Measurements from ENCODE around the gene KIF5C.

KIF5C gene

DNA sequence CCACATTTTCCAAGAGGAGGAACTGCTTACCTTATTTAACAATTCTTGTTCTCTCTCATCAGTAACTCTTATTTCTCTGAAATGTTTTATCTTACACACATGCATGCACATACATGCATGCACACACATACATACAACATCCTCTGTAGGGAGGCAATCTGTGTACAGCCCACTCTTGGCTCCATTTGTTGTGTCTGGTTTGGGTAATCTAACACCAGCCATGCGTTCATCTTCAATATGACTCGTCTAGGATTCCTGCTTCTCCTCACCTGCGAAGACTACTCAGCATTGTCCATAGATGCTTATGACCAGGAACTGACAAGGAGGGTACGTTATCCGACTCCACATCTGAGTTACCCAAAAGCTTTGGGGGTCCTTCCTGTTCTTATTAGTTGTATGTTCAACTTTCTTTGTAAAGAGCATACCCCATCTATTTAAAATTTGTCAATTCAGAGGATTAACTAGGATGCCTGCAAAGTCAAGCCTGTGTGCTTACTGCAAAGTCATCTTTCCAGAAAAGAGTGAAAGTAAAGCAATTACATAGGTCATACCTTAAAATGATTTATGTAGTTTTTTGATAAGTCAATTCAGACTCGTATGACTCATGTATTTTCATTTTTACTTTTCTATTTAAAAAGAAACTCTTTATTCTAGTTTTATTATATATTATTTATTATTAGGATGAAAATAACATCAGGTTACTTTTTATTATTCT is 181.7 kb downstream of the KIF5C start:
- DNase-seq = no peak

DNA sequence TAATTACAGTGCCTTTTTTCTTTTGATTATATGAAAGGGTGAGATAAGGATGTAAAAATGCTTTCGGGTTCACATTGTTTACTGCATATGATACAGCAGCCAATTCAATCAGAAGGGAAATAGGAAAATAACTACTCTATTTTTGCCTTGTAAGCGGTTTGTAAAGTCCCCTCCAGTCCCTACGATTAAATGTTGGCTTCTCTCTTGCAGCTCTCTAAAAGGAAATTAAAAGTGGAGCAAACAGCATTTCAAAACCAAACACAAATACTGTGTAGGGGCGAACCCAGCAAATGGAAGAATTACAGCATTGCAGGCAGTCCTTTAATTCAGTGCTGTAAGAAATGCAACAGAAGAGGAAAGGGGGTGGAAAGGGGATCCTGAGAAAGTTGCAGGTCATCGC is 182.4 kb downstream of the KIF5C start:
- DNase-seq = no peak

DNA sequence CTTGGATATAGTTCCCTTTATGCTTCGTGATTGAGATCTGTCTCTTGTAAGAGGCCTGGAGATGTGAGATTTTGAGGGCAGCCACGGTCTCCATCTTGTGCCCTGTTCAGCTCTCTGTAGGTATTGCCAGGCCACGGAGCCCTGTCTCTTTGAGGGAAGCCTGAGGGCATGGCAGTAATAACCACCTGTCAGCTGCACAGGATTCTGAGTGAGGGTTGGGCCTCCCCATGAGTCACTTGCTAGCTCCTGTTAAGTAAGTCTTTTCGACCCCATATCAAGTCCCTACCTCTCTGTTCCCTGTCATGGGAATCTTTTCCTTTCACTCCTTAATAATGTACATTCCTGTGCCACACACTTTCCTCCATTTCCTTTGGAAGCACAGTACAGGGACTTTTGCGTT is 183.9 kb downstream of the KIF5C start:
- no peak for DNase-seq

DNA sequence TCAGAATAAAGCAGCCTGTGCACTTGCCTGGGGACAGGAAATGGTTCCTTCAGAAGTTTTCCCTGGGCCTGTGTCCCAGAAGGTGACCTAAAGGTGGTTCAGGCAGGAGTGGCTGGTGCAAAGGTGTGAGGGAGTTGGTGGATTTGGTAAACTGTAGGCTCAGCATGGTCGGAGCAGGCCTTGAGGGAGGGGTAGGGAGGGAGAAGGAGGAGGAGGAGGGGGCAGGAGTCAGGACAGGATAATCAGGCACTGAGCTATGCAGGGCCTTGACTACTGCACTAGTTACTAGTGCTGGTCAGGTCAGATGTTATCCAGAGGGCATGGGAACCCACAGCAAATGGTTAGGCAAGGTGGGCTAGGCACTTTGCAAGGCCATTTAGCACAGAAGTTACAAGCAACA is 184.8 kb downstream of the KIF5C start:
- no peak for DNase-seq

DNA sequence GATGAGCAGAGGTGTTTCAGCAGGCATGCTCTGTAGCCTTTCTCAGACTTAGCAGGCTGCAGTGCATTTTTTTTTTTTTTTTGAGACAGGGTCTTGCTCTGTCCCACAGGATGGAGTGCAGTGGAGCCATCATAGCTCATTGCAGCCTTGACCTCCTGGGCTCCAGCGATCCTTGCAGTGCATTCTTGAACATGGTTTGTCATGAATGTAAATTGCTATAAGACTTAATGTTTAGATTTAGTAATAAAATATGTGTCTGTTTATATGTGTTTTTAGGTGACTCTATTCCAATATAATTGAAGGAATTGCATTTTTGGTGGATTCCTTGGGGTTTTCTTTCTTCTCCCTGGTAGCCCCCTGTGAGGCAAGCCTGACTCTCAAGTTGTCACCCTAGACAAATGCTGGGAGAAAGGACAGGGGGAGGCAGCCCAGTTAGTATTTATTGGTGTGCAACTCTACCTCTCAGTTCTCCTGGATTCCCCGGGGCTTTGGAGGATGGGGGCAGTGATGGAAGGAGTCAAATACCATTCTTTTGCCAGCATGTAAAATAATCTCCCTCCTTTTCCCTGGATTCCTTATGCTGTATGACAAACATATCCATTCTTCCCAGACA is 186.2 kb downstream of the KIF5C start:
- no peak for DNase-seq

DNA sequence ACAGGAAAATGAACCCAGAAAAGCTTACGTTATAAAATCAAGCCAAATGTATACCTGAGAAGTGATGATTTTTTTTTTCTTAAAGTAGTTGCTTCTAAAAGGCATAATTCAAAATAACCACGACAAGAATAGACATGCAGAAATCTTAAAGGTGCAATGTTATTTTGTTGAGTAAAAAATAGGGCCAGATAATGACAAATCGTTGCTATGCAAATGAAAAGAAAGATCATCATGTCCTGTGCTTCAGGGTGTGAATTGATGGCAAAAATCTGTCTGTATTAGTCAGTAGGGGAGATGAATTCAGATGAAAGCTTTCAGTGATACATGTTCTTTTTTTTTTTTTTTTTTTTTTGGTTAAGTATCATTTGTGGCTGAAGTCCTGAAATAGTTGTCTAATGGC is 187.5 kb downstream of the KIF5C start:
- no peak for DNase-seq

DNA sequence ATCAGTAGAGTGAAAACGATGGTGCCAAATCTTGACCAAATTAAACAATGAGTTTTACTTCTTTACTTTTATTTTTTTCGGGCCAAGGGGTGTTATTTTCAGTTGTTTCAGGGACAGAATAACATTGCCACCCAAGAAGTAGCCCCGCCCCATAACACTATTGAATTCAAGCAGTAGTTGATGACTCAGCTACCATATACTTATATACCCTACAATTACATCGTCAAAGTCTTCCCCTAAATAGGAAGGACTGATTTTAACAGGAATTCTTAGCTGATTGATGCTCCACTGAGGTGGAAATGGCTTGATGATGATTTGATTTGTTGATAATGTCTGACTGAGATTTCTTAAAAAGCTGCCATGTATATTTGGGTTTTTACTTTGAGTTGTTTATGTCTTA is 188.2 kb downstream of the KIF5C start:
- DNase-seq = no peak

DNA sequence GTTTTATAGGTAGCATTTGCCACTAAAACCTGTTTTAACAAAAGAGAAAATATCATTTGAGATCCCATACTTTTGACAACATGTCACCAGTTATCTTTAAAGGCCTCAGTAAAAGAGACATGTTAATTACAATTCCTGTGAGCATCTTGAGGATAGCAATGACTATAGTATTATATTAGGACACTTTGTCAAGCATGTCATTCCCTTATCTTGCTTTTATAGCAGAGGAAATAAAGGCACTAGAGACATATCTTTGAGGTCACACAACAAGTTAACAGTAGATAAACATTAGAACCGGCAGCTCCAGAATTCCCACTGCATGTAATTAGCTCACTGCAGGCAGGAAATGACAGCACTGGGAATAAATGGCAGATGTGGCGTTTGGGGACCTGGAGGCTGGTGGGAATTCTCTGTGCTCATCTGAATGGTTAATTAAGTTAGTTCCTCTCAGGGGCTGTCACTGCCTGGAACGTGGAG is 189.4 kb downstream of the KIF5C start:
- no peak for DNase-seq

DNA sequence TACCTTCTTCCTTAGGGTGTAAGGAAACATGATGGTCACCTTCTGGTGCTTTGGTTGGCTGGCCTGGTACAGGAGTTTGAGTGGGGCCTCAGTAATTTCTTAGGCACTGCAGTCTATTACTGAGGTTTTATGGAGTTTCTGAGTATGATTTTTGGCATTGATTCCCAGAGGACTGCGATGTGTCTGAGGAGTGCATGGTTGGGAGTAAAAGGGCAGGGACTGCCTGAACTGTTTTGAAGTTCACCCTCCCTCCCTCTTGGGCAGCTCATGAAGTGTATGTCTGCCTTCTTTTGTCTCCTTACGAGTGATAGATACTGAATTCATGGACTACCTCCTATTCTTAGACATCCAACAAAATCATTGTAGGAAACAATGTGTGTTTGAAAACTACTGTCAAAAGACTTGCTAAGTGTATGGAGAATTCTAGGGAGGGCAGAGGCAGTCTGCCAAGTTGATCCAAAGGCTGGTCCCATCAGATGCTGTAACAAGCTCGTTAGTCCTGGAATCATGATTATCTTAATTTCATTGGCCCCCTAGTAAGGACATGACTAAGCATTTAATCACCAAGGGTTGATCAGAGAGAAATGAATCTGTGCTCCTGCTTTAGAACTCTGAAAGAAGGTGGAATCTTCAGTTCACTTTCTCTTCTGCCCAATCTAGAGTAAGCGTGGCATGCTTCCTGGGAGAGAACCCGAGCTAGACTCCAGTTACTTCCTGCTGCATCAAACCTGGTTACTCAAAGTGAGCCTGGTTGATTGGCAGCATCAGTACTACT is 190.0 kb downstream of the KIF5C start:
- no peak for DNase-seq

DNA sequence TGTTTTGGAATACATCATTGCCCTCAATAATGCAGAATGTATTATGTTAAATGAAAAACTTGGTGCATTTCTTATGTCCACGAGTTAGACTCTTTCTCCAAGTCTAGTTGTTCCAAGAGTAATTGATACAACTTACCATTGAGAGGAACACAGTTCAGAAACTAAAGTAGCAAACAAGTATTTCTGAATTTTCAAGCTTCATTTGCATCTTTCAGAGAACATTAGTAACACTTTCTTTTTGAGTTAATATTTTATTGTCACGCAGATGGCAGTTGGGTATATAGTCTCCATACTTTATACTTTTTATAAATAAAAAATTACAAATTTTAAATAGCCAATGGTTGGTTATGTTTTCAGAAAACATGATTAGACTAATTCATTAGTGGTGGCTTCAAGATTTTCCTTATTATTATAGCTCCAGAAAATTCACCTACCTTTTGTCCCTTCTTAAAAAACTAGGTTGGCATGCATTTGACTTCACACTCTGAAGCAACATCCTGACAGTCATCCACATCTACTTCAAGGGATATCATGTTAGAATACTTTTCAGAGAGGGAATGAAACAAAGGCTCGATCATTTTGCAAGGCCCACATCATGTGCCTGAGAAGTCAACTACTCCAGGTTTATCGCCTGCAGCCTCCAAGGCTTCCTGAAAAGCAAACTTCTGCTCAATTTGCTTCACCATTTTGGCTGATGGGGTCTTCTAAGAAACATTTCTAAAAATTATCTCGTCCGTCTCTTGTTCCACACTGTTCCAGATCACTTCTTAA is 193.4 kb downstream of the KIF5C start:
- DNase-seq = no peak

DNA sequence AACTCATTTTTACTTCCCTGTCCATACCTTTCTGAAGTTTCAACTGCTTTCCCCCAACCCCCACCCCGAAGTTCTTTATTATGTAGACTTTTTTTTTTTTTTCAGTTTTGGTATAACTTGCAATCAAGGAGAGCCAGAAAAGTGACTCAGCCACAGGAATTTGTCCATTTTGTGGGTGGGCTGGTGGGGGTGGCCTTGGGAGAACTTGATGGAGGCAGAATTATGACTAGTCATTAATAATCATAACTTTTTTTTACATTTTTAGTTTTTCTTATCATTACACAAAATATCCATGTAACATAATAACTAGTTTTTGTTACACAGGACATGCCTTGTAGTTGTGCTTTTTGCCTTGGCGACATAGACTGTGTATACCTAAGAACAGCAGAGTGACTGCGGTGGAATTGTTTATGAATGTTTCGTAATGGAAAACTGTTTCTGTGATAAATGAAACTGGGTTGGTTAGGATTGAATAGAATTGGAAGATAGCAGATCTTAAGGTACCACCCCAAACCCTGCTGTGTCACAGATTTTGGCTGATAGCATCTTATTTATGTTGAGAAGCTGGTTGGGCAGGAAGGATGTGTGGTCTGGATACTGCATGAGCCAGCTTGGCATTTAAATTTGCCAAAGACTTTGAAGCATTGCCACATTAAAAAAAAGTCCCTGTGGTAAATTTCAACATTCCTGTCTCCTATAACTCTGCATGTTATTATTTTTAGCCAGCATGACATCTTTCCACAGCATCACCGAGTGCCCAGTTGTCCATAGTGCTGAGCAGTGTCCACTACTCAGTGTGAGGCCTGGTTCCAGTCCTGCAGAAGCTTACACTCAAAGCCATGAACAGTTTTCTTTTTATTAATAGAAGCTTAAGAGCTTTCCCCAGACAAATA is 194.2 kb downstream of the KIF5C start:
- no peak for DNase-seq

DNA sequence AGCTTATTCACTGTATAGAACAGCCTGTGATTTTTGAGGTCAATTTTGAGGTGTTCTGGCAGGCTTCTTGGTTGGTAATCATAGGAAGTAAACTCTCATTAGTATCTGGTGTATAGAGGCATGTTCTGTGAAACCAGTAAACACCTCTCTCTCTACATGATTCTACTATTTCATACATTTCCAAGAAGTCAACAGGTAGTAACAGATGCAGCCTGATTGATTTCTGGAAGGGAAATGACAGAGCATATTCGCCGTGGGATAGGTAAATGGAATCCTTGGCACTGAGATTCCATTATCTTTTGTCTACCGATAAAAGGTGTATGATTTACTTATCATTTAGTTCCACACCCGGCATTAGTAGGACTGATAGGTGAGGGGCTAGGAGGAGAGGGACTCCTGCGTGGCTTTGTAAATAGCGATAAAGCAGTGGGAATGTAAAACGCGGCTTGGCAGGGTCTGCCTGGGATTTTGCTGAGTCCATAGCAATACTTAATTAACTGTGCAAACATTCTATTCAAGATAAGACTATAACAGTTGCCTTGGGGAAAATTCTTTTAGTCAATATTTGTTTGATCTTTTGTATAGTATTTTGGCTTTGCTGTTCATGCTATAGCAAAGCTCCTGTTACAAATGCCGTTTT is 195.8 kb downstream of the KIF5C start:
- no peak for DNase-seq

DNA sequence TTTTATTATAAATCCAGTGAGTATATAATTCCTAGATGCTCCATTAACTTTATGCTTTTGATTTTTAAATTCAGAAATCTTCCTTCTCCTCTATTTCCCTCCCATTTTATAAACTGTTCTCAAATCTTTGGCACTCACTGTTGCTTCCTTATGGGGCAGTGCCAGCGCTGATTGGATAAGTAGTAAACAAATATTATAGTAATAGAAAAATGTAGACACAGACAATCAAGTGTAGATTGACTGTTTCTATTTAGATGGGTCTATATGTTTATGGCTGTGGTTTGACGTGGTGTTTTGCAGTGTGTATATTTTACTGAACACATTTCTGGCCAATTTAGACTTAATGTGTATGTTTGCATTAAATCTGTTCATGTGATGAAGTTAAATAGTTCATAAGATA is 200.1 kb downstream of the KIF5C start:
- DNase-seq = no peak

DNA sequence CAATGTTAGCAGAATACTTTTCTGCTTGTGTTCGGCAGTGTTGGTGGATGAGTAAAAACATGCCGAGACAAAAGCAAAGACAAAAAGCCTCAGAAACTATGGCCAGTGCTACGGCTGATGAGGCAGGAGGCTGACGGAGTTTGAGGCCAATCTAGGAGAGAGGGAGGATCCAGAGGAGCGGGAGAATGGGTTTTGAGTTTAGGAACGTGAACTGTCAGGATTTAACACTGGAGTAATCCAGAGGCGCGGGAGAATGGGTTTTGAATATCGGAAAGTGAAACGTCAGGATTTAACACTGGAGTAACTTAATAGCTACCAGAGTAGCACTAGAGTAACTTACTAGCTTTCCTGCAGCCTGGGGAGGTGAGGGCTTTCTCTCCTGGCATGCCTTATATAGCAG is 200.8 kb downstream of the KIF5C start:
- DNase-seq = no peak

All from COR-L47 (cell line).